ENCODE results near the gene INSC. TPM values are rescaled to one million over a fixed set of nuclear protein-coding genes. Genes with fewer than 3 reads are reported as not detected.

Gene INSC
- total and polyA plus RNA-seq, 2 of the 8 experiments (the other 6 are each of a cell fraction or from before 2014, with no cell fraction given) = 0.58 to 0.59 TPM

GRCh38 chr11:15232496-15232895, 117.8 kb downstream of the INSC start:
- no peak overlapping the region for H3K4me3 ChIP-seq (ENCODE audit: extremely low read depth in 1 of 4, insufficient read depth in 2 of 4, low read depth in 3 of 4, low read length in 4 of 4)
- POLR2A ChIA-PET (ENCODE audit: partially characterized antibody) = no interaction called here
- no peak overlapping the region for H2BK12ac ChIP-seq (ENCODE audit: low read depth, low read length)
- H3K23ac ChIP-seq (ENCODE audit: insufficient read length) = no peak overlapping the region
- no peaks in the 10 kb centered on the region for H3K23me2 ChIP-seq (ENCODE audit: low read depth, low read length)
- no peaks in the 10 kb centered on the region; the same call in 1 of the 2 replicates for H3K79me1 ChIP-seq (ENCODE audit: low read depth, low read length)
- no peak overlapping the region for H4K5ac ChIP-seq (ENCODE audit: insufficient read length, low read depth, low read length)
- H3K14ac ChIP-seq (ENCODE audit: insufficient read length) = no peak overlapping the region
- H2BK5ac ChIP-seq (ENCODE audit: low read depth, low read length) = no peak overlapping the region
- H2BK15ac ChIP-seq (ENCODE audit: low read length) = no peak overlapping the region
- H3K27me3 ChIP-seq (replicated peaks in 1 of 4; ENCODE audit: control insufficient read depth in 3 of 4, extremely low read depth in 1 of 4, insufficient read depth in 3 of 4, low read length in 3 of 4) = no peaks in the 10 kb centered on the region
- H4K20me1 ChIP-seq (replicated peaks in 1 of 2; ENCODE audit: control insufficient read depth in 1 of 2, insufficient read depth in 2 of 2, low read length in 2 of 2) = no peaks in the 10 kb centered on the region
- no peak overlapping the region for H3K56ac ChIP-seq (replicated peaks; ENCODE audit: insufficient read length, low read depth, low read length)
- H3K4me2 ChIP-seq (ENCODE audit: insufficient read depth in 1 of 2, low read depth in 2 of 2, low read length in 2 of 2) = no peak overlapping the region
- CTCF ChIA-PET (ENCODE audit: partially characterized antibody) = no interaction called here
- FAIRE-seq = no peak
- no peak overlapping the region for H4K8ac ChIP-seq (ENCODE audit: extremely low read depth, insufficient read depth, low read length)
- WGBS, 2 experiments (ENCODE audit: extremely low coverage in 1 of 2, insufficient coverage in 1 of 2, insufficient read length in 1 of 2, insufficient replicate concordance in 2 of 2, low coverage in 1 of 2, low lambda C conversion rate in 2 of 2, missing lambda C conversion rate in 1 of 2) = 93% methylated on average over 4 of the region's 4 CpGs; no CpG with 5 or more reads in 1 of the 2 experiments
- H3K36me3 ChIP-seq (ENCODE audit: control insufficient read depth in 2 of 4, insufficient read depth in 4 of 4, low read length in 3 of 4) = no peaks in the 10 kb centered on the region
- H3K9ac ChIP-seq (replicated peaks in 1 of 4; ENCODE audit: extremely low read depth in 1 of 4, low read depth in 3 of 4, low read length in 3 of 4) = no peak overlapping the region
- no peak overlapping the region for H2BK120ac ChIP-seq (replicated peaks; ENCODE audit: low read depth, low read length)
- no peaks in the 10 kb centered on the region for H3K79me2 ChIP-seq (ENCODE audit: control insufficient read depth in 1 of 2, insufficient read depth in 2 of 2, low read length in 2 of 2)
- H3K27ac ChIP-seq (ENCODE audit: low read depth, low read length) = no peak overlapping the region
- no peaks in the 10 kb centered on the region for H3K9me3 ChIP-seq (ENCODE audit: insufficient read depth in 2 of 2, low read depth in 1 of 2, low read length in 1 of 2)
- H3K18ac ChIP-seq (ENCODE audit: extremely low read depth, low read length) = no peak overlapping the region
- no peak for DNase-seq (ENCODE audit: low read depth in 1 of 2, low spot score in 2 of 2)
- no peak overlapping the region for H3K4ac ChIP-seq (replicated peaks; ENCODE audit: insufficient read length, low read depth, low read length)
- H2BK20ac ChIP-seq (ENCODE audit: low read length) = no peak overlapping the region
- no peak overlapping the region for H4K91ac ChIP-seq (replicated peaks; ENCODE audit: insufficient read length, low read length)
- H3K4me1 ChIP-seq (replicated peaks in 1 of 4; ENCODE audit: control insufficient read depth in 3 of 4, insufficient read depth in 4 of 4, low read length in 3 of 4) = peaks cover 0 to 3% (median under 1%) of the 10 kb centered on the region in 4 experiments; a peak in 1 of 7 replicates
- no peak overlapping the region for H2AK5ac ChIP-seq (ENCODE audit: low read depth, low read length)
- H2AFZ ChIP-seq (ENCODE audit: low read length) = no peak overlapping the region
- TF ChIP-seq POU5F1 (IDR thresholded peaks at IDR 0.05; ENCODE audit: low read depth, low read length) (no peak), EZH2 (IDR thresholded peaks at IDR 0.05; ENCODE audit: low read depth, low read length, severe bottlenecking) (no peak), YY1 (IDR thresholded peaks at IDR 0.05; ENCODE audit: low read depth, low read length) (no peak), BACH1 (IDR thresholded peaks at IDR 0.05; ENCODE audit: low read length) (no peak), HDAC2 (IDR thresholded peaks at IDR 0.05; ENCODE audit: borderline replicate concordance in 1 of 2, low read depth in 2 of 2, low read length in 2 of 2) (no peak), CTCF (IDR thresholded peaks at IDR 0.05; ENCODE audit: control extremely low read depth in 1 of 3, insufficient read depth in 1 of 3, low read depth in 1 of 3, low read length in 3 of 3) (no peak), TCF12 (IDR thresholded peaks at IDR 0.05; ENCODE audit: low read depth, low read length) (no peak), JUN (IDR thresholded peaks at IDR 0.05; ENCODE audit: low read depth, low read length) (no peak), SRF (IDR thresholded peaks at IDR 0.05; ENCODE audit: low read depth, low read length) (no peak)
- TF ChIP-seq, protein P1, sequence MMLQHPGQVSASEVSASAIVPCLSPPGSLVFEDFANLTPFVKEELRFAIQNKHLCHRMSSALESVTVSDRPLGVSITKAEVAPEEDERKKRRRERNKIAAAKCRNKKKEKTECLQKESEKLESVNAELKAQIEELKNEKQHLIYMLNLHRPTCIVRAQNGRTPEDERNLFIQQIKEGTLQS (IDR thresholded peaks at IDR 0.05; ENCODE audit: insufficient read depth, low read depth, low read length) = no peak
